ENCODE data around the gene SMIM36.
A peak's percentile ranks its signal among the peaks of the same experiment; 100 is the strongest.
"Not testable (repeated sequence)": the region's sequence is repeated elsewhere in the genome, so short reads cannot be mapped to it uniquely, and the experiment has no call there.

Gene SMIM36

GRCh38 chr17:55448681-55449080 is 62.6 kb downstream of the SMIM36 start:
- TF ChIP-seq, protein P1, sequence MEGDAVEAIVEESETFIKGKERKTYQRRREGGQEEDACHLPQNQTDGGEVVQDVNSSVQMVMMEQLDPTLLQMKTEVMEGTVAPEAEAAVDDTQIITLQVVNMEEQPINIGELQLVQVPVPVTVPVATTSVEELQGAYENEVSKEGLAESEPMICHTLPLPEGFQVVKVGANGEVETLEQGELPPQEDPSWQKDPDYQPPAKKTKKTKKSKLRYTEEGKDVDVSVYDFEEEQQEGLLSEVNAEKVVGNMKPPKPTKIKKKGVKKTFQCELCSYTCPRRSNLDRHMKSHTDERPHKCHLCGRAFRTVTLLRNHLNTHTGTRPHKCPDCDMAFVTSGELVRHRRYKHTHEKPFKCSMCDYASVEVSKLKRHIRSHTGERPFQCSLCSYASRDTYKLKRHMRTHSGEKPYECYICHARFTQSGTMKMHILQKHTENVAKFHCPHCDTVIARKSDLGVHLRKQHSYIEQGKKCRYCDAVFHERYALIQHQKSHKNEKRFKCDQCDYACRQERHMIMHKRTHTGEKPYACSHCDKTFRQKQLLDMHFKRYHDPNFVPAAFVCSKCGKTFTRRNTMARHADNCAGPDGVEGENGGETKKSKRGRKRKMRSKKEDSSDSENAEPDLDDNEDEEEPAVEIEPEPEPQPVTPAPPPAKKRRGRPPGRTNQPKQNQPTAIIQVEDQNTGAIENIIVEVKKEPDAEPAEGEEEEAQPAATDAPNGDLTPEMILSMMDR (conservative IDR thresholded peaks at IDR 0.05; ENCODE audit: low read length), result no peak
- peak; percentile 54 for DNase-seq (ENCODE audit: low read depth)

GRCh38 chr17:55446581-55447205 is 64.6 kb downstream of the SMIM36 start:
- TF ChIP-seq, protein P1 (conservative IDR thresholded peaks at IDR 0.05; ENCODE audit: low read length), result no peak
- DNase-seq (ENCODE audit: low read depth), result no peak
- H3K4me3 ChIP-seq (ENCODE audit: low read length), result no peak overlapping the region

More at GRCh38 chr17:55448681-55449080, 62.6 kb downstream of the SMIM36 start:
- H3K4me3 ChIP-seq (ENCODE audit: low read length), result no peak overlapping the region

- not testable (repeated sequence) for H3K4me3 ChIP-seq (ENCODE audit: low read length)
Measured at GRCh38 chr17:55446004-55446403, 65.2 kb downstream of the SMIM36 start.

GRCh38 chr17:55444471-55445441 is 66.5 kb downstream of the SMIM36 start:
- no peak overlapping the region for H3K4me3 ChIP-seq (ENCODE audit: low read length)
- TF ChIP-seq, protein P1 (conservative IDR thresholded peaks at IDR 0.05; ENCODE audit: low read length), result no peak
- no peak for DNase-seq (ENCODE audit: low read depth)

More at GRCh38 chr17:55446004-55446403, 65.2 kb downstream of the SMIM36 start:
- DNase-seq (ENCODE audit: low read depth), result not testable (repeated sequence)

DNA sequence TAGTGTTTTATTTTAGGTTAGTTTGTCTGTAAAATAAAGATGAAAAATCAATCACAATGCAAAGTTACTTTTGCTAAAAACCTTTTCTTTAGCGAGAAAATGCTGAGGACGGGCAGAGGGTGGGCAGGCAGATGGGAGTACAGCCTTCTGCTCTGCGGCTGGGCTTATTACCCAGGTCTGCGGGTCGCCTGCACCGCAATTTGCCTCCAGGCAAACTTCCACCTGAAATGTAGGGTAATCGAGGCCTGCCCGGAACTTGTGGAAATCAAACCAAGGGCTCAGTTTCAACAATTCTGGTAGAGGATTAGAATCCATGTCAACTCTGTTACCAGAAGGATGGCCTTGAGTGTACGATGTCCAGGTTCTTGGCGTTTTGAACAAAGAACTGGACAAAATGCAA is 67.3 kb downstream of the SMIM36 start:
- TF ChIP-seq, protein P1 (conservative IDR thresholded peaks at IDR 0.05; ENCODE audit: low read length), result no peak
- DNase-seq (ENCODE audit: low read depth), result no peak
- no peak overlapping the region for H3K4me3 ChIP-seq (ENCODE audit: low read length)

DNA sequence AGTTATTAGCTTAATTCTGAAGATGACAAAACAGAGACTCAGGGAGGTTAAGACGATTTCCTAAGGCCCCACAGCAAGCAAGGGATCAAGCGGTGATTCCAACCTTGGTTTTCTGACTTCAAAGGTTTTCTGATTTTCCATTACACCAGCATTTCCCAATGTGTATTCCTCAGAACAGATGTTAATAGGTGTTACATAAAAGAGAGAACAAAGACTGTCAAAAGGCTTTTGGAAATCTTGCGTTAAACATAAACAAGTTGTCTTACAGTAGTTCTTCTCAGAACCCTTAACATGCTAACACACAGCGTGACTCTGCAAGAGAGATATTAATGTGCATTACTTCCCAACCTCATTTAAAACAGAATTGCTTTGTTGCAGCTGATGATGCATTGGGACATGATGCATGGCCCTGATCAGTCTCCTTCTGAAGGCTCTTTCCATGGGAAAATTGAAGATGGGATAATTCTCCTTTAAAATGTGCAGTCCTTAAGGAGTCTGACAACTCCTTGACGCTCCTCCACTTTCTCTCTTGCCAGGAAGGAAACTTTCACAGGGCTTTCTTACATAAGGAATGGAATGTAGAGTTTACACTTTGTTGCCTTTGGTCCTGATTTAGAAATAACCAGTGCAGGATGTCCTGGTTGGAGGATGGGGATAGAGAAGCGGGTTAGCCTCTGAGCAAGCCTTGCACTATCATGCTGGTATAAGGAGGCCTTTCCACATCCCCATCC is 68.1 kb downstream of the SMIM36 start:
- no peak overlapping the region for H3K4me3 ChIP-seq (ENCODE audit: low read length)
- peak; percentile 41 for DNase-seq (ENCODE audit: low read depth)
- TF ChIP-seq, protein P1 (conservative IDR thresholded peaks at IDR 0.05; ENCODE audit: low read length), result no peak

- H3K4me3 ChIP-seq (ENCODE audit: low read length), result no peak overlapping the region
- TF ChIP-seq, protein P1 (conservative IDR thresholded peaks at IDR 0.05; ENCODE audit: low read length), result no peak
- DNase-seq (ENCODE audit: low read depth), result no peak
Measured at GRCh38 chr17:55442462-55442861, 68.8 kb downstream of the SMIM36 start.

Measured in AG10803 (cell line).